Subcutaneous abdominal adipose tissue (tissue), 5 donors: ENCODE results near the gene PTPRQ.

Experiments
- H3K27ac ChIP-seq: one replicate; pipeline ENCODE4 v1.7.0; 2013; ENCODE audit warnings: low read depth, mild to moderate bottlenecking, inconsistent platforms, low read length, moderate library complexity
- H3K27me3 ChIP-seq, 5 donors: one replicate each; pipeline ENCODE4 v1.7.0; 2013; ENCODE audit warnings: low read length in 5 of 5, inconsistent platforms in 1 of 5; ENCODE audit not compliant: control insufficient read depth in 5 of 5, insufficient read depth in 4 of 5
- H3K36me3 ChIP-seq, 5 donors: one replicate each; pipeline ENCODE4 v1.7.0; 2013; ENCODE audit warnings: low read length in 5 of 5; ENCODE audit not compliant: control insufficient read depth in 5 of 5, insufficient read depth in 5 of 5
- H3K4me1 ChIP-seq, 5 donors: one replicate each; pipeline ENCODE4 v1.7.0; 2013; ENCODE audit warnings: low read length in 5 of 5, mild to moderate bottlenecking in 3 of 5, moderate library complexity in 1 of 5; ENCODE audit not compliant: control insufficient read depth in 5 of 5, insufficient read depth in 5 of 5
- H3K4me3 ChIP-seq, 5 donors: one replicate each; pipeline ENCODE4 v1.7.0; 2013; ENCODE audit warnings: low read length in 5 of 5, low read depth in 1 of 5
- H3K9ac ChIP-seq, 5 donors: one replicate each; pipeline ENCODE4 v1.7.0; 2013; ENCODE audit warnings: low read length in 5 of 5, mild to moderate bottlenecking in 4 of 5, moderate library complexity in 3 of 5
- H3K9me3 ChIP-seq, 5 donors: one replicate each; pipeline ENCODE4 v1.7.0; 2013; ENCODE audit warnings: low read length in 5 of 5; ENCODE audit not compliant: control insufficient read depth in 5 of 5
- donor health status: healthy.
- donor health status: healthy.
- donor health status: healthy.
- donor health status: healthy.
- donor health status: healthy.

Gene PTPRQ

GRCh38 chr12:80622271-80622670, 178.2 kb downstream of the PTPRQ start:
- Histone ChIP-seq H3K27me3 (no peaks in the 10 kb centered on the region), H3K4me1 (no peaks in the 10 kb centered on the region), H3K9ac (no peak overlapping the region), H3K4me3 (no peak overlapping the region), H3K9me3 (no peaks in the 10 kb centered on the region), H3K36me3 (peaks cover 0 to 3% (median 0%) of the 10 kb centered on the region in 5 donors), H3K27ac (no peak overlapping the region)

- H3K4me3 ChIP-seq, result no peak overlapping the region
- H3K9ac ChIP-seq, result no peak overlapping the region
- no peaks in the 10 kb centered on the region for H3K4me1 ChIP-seq
- H3K27me3 ChIP-seq, result no peaks in the 10 kb centered on the region
- H3K27ac ChIP-seq, result no peak overlapping the region
- no peaks in the 10 kb centered on the region for H3K9me3 ChIP-seq
- peaks cover 0 to 2% (median 0%) of the 10 kb centered on the region in 5 donors for H3K36me3 ChIP-seq
Measured at GRCh38 chr12:80625051-80625450, 181.0 kb downstream of the PTPRQ start.

- Histone ChIP-seq H3K27ac (no peak overlapping the region), H3K4me1 (no peaks in the 10 kb centered on the region), H3K9me3 (no peaks in the 10 kb centered on the region), H3K4me3 (no peak overlapping the region), H3K9ac (no peak overlapping the region), H3K27me3 (no peaks in the 10 kb centered on the region), H3K36me3 (no peaks in the 10 kb centered on the region)
Measured at GRCh38 chr12:80625901-80626300, 181.9 kb downstream of the PTPRQ start.

- Histone ChIP-seq H3K36me3 (no peaks in the 10 kb centered on the region), H3K27ac (no peak overlapping the region), H3K4me1 (no peaks in the 10 kb centered on the region), H3K9me3 (no peaks in the 10 kb centered on the region), H3K27me3 (no peaks in the 10 kb centered on the region), H3K4me3 (no peak overlapping the region), H3K9ac (no peak overlapping the region)
Measured at GRCh38 chr12:80627782-80628181, 183.7 kb downstream of the PTPRQ start.

GRCh38 chr12:80632835-80633234, 188.8 kb downstream of the PTPRQ start:
- Histone ChIP-seq H3K27me3 (no peaks in the 10 kb centered on the region), H3K27ac (no peak overlapping the region), H3K36me3 (no peaks in the 10 kb centered on the region), H3K9me3 (no peaks in the 10 kb centered on the region), H3K9ac (no peak overlapping the region), H3K4me3 (no peak overlapping the region), H3K4me1 (no peaks in the 10 kb centered on the region)

GRCh38 chr12:80634903-80635302, 190.9 kb downstream of the PTPRQ start:
- Histone ChIP-seq H3K27ac (no peak overlapping the region), H3K27me3 (no peaks in the 10 kb centered on the region), H3K9ac (no peak overlapping the region), H3K9me3 (no peaks in the 10 kb centered on the region), H3K36me3 (no peaks in the 10 kb centered on the region), H3K4me3 (no peak overlapping the region), H3K4me1 (no peaks in the 10 kb centered on the region)

GRCh38 chr12:80636832-80637231, 192.8 kb downstream of the PTPRQ start:
- Histone ChIP-seq H3K27ac (no peak overlapping the region), H3K36me3 (no peaks in the 10 kb centered on the region), H3K27me3 (no peaks in the 10 kb centered on the region), H3K4me1 (no peaks in the 10 kb centered on the region), H3K9me3 (no peaks in the 10 kb centered on the region), H3K9ac (no peak overlapping the region), H3K4me3 (no peak overlapping the region)

GRCh38 chr12:80641936-80642335, 197.9 kb downstream of the PTPRQ start:
- Histone ChIP-seq H3K27me3 (no peaks in the 10 kb centered on the region), H3K9me3 (no peaks in the 10 kb centered on the region), H3K9ac (no peak overlapping the region), H3K4me1 (no peaks in the 10 kb centered on the region), H3K27ac (no peak overlapping the region), H3K4me3 (no peak overlapping the region), H3K36me3 (no peaks in the 10 kb centered on the region)

- Histone ChIP-seq H3K27ac (no peak overlapping the region), H3K36me3 (no peaks in the 10 kb centered on the region), H3K27me3 (no peaks in the 10 kb centered on the region), H3K9ac (no peak overlapping the region), H3K4me3 (no peak overlapping the region), H3K9me3 (no peaks in the 10 kb centered on the region), H3K4me1 (no peaks in the 10 kb centered on the region)
Measured at GRCh38 chr12:80643961-80644360, 199.9 kb downstream of the PTPRQ start.

GRCh38 chr12:80648881-80649280, 204.8 kb downstream of the PTPRQ start:
- Histone ChIP-seq H3K27ac (no peak overlapping the region), H3K36me3 (peaks cover 0 to 5% (median 0%) of the 10 kb centered on the region in 5 donors), H3K27me3 (no peaks in the 10 kb centered on the region)

GRCh38 chr12:80655751-80656150, 211.7 kb downstream of the PTPRQ start:
- H3K4me3 ChIP-seq, result no peak overlapping the region
- no peaks in the 10 kb centered on the region for H3K36me3 ChIP-seq
- H3K9ac ChIP-seq, result no peak overlapping the region
- H3K4me1 ChIP-seq, result peaks cover 0 to 4% (median 4%) of the 10 kb centered on the region in 5 donors
- H3K27me3 ChIP-seq, result no peaks in the 10 kb centered on the region
- no peaks in the 10 kb centered on the region for H3K9me3 ChIP-seq
- H3K27ac ChIP-seq, result no peak overlapping the region

More at GRCh38 chr12:80648881-80649280, 204.8 kb downstream of the PTPRQ start:
- no peaks in the 10 kb centered on the region for H3K9me3 ChIP-seq
- H3K4me1 ChIP-seq, result no peaks in the 10 kb centered on the region
- H3K4me3 ChIP-seq, result no peak overlapping the region
- no peak overlapping the region for H3K9ac ChIP-seq
